Frontal cortex (tissue), 4 donors: ENCODE results near the gene RNF25. TPM values are rescaled to one million over a fixed set of nuclear protein-coding genes. Genes with fewer than 3 reads are reported as not detected.

ENCODE experiments used
- DNase-seq, 2 donors: peaks; one replicate each; pipeline ENCODE4 v3.0.0; 2012; ENCODE audit warnings: low spot score in 2 of 2
- FAIRE-seq: peaks from 2 replicates; lab custom pipeline; 2012; peaks lifted over from hg19 to GRCh38; lab: Jason Lieb, UNC
- total RNA-seq: library from RNA; depleted of rRNA; stranded (reverse); fragments of >200 nt; gene quantifications from one replicate; pipeline ENCODE4 v1.2.3, GENCODE V29; 2014
- donor health status: control.
- donor health status: control.
- donor health status: control.

RNF25 gene
- total RNA-seq: 28.1 TPM

- DNase-seq: peak; percentile 61 to 86
- no peak for FAIRE-seq
Observed at GRCh38 chr2:218671654-218672566, at the start of gene RNF25, which contains the start of gene STK36. RNF25 (minus strand) TSS chr2:218672002; CDS start chr2:218671970, 32 bp downstream. STK36 (plus strand) TSS chr2:218672086; CDS start chr2:218672830, 744 bp downstream.

- DNase-seq (no peak), FAIRE-seq (no peak)
Observed at GRCh38 chr2:218721488-218721887, 49.7 kb upstream of the RNF25 start.

- FAIRE-seq (no peak), DNase-seq (no peak)
Observed at GRCh38 chr2:218720048-218721041, 48.5 kb upstream of the RNF25 start.

GRCh38 chr2:218719457-218719856 is 47.7 kb upstream of the RNF25 start:
- DNase-seq (no peak), FAIRE-seq (no peak)

- no peak for FAIRE-seq
- no peak for DNase-seq
Observed at GRCh38 chr2:218718058-218718457, 46.3 kb upstream of the RNF25 start.

GRCh38 chr2:218717262-218717661 is 45.5 kb upstream of the RNF25 start:
- DNase-seq (no peak), FAIRE-seq (no peak)

- DNase-seq (no peak), FAIRE-seq (no peak)
Observed at GRCh38 chr2:218716070-218716469, 44.3 kb upstream of the RNF25 start.

- FAIRE-seq: no peak
- no peak for DNase-seq
Observed at GRCh38 chr2:218713922-218714321, 42.1 kb upstream of the RNF25 start.

- FAIRE-seq: no peak
- DNase-seq: no peak
Observed at GRCh38 chr2:218711550-218711929, 39.7 kb upstream of the RNF25 start.

- FAIRE-seq (no peak), DNase-seq (peak; percentile 94 to 98)
Observed at GRCh38 chr2:218710687-218711549, 39.1 kb upstream of the RNF25 start, which contains the start of gene TTLL4. TTLL4 (plus strand) TSS chr2:218710835; CDS start chr2:218737677, 26,842 bp downstream.

- FAIRE-seq (no peak), DNase-seq (no peak)
Observed at GRCh38 chr2:218710334-218710686, 38.5 kb upstream of the RNF25 start.

GRCh38 chr2:218709908-218710307 is 38.1 kb upstream of the RNF25 start:
- no peak for DNase-seq
- no peak for FAIRE-seq

- FAIRE-seq (no peak), DNase-seq (no peak)
Observed at GRCh38 chr2:218708086-218708485, 36.3 kb upstream of the RNF25 start.

- FAIRE-seq: no peak
Observed at GRCh38 chr2:218703341-218703740, 31.5 kb upstream of the RNF25 start.

GRCh38 chr2:218701806-218702205 is 30.0 kb upstream of the RNF25 start:
- no peak for DNase-seq

More at GRCh38 chr2:218703341-218703740, 31.5 kb upstream of the RNF25 start:
- DNase-seq: no peak

GRCh38 chr2:218698885-218699284 is 27.1 kb upstream of the RNF25 start:
- FAIRE-seq (no peak), DNase-seq (no peak)

More at GRCh38 chr2:218701806-218702205, 30.0 kb upstream of the RNF25 start:
- FAIRE-seq: no peak

- FAIRE-seq (no peak), DNase-seq (no peak)
Observed at GRCh38 chr2:218694405-218695145, 22.8 kb upstream of the RNF25 start.

GRCh38 chr2:218691234-218691633 is 19.4 kb upstream of the RNF25 start:
- no peak for FAIRE-seq

More at GRCh38 chr2:218691234-218691633, 19.4 kb upstream of the RNF25 start:
- no peak for DNase-seq
